ENCODE data around the gene SLC35F5.
"Not testable (repeated sequence)": the region's sequence is repeated elsewhere in the genome, so short reads cannot be mapped to it uniquely, and the experiment has no call there.

The SLC35F5 gene

GRCh38 chr2:113784823-113785744, 28.6 kb upstream of the SLC35F5 start:
- no peak for TF ChIP-seq CTCF (IDR thresholded peaks at IDR 0.05; ENCODE audit: low read depth, low read length)
- H3K4me3 ChIP-seq (ENCODE audit: low read depth, low read length) = no peak overlapping the region

- no peak overlapping the region for H3K4me3 ChIP-seq (ENCODE audit: low read depth, low read length)
- TF ChIP-seq CTCF (IDR thresholded peaks at IDR 0.05; ENCODE audit: low read depth, low read length) = no peak
These were observed 24.0 kb upstream of the SLC35F5 start for GRCh38 chr2:113780472-113780871.

DNA sequence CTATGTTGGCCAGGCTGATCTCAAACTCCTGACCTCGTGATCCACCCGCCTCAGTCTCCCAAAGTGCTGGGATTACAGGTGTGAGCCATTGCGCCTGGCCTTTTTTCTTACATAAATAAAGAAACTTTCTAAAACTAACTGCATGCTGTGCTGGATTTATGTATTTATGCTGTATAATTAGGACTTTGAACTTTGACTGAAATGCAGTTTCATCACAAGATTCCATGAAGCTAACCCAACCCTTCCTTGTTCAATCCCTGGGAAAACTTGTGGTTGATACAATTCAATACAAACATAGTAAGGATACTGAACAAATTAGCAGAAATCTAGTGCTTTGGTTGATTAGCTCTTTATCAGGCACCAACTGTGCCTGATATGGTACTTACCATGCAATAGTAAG, 20.9 kb upstream of the SLC35F5 start:
- no peak for TF ChIP-seq CTCF (IDR thresholded peaks at IDR 0.05; ENCODE audit: low read depth, low read length)
- no peak overlapping the region for H3K4me3 ChIP-seq (ENCODE audit: low read depth, low read length)

DNA sequence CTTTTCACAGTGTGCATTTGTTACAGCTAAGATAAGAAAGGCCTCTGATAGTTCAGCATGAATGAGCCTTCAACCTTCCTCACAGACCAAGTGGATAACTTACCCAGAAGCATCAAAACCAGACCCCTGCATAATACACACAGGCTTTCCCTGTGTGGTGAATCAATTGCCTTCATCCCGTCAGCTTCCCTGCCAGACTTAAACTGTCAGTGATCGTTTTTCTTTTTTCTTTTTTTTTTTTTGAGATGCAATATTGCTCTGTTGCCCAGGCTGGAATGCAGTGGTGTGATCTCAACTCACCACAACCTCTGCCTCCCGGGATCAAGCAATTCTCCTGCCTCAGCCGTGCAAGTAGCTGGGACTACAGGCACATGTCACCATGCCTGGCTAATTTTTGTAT, 20.5 kb upstream of the SLC35F5 start:
- H3K4me3 ChIP-seq (ENCODE audit: low read depth, low read length) = no peak overlapping the region
- TF ChIP-seq CTCF (IDR thresholded peaks at IDR 0.05; ENCODE audit: low read depth, low read length) = no peak

GRCh38 chr2:113774616-113775015, 18.2 kb upstream of the SLC35F5 start:
- not testable (repeated sequence) for H3K4me3 ChIP-seq (ENCODE audit: low read depth, low read length)

GRCh38 chr2:113770929-113771328, 14.5 kb upstream of the SLC35F5 start:
- TF ChIP-seq CTCF (IDR thresholded peaks at IDR 0.05; ENCODE audit: low read depth, low read length) = no peak
- H3K4me3 ChIP-seq (ENCODE audit: low read depth, low read length) = no peak overlapping the region

- no peak overlapping the region for H3K4me3 ChIP-seq (ENCODE audit: low read depth, low read length)
- no peak for TF ChIP-seq CTCF (IDR thresholded peaks at IDR 0.05; ENCODE audit: low read depth, low read length)
These were observed 13.1 kb upstream of the SLC35F5 start for GRCh38 chr2:113769555-113769954.

Data from WI38 (cell line).